HepG2 (cell line): ENCODE data around the gene MYL9. TPM values are rescaled to one million over a fixed set of nuclear protein-coding genes. Genes with fewer than 3 reads are reported as not detected.

Source experiments
- ARHGAP35 ChIP-seq: sonication (generic); formaldehyde crosslinking; IDR thresholded peaks from 2 replicates; pipeline ENCODE4 v1.9.0; 2022; ENCODE audit warnings: mild to moderate bottlenecking, inconsistent platforms, moderate library complexity, missing genetic modification reagents, borderline replicate concordance
- CCAR2 ChIP-seq: fragments of 200-400 bp; formaldehyde crosslinking; optimal IDR thresholded peaks from 2 replicates; pipeline ENCODE3; 2018; ENCODE audit warnings: low read depth, mild to moderate bottlenecking, low read length, moderate library complexity
- GTF2F1 ChIP-seq: fragments of 150-350 bp; IDR thresholded peaks from 2 replicates; pipeline ENCODE4 v1.6.1; 2014; ENCODE audit warnings: low read length
- HDAC2 ChIP-seq: sonication (generic); formaldehyde crosslinking; IDR thresholded peaks from 2 replicates; pipeline ENCODE4 v1.4.0; 2020; ENCODE audit warnings: missing genetic modification reagents
- IKZF1 ChIP-seq: fragments of 450-650 bp; IDR thresholded peaks from 2 replicates; pipeline ENCODE4 v1.7.1; 2016
- MEIS2 ChIP-seq: sonication (generic); formaldehyde crosslinking; IDR thresholded peaks from 2 replicates; pipeline ENCODE4 v1.9.0; 2021; ENCODE audit warnings: mild to moderate bottlenecking, missing genetic modification reagents
- MIER3 ChIP-seq: IDR thresholded peaks from 2 replicates; pipeline ENCODE4 v1.6.1; 2016; ENCODE audit warnings: missing compliant biosample characterization, borderline replicate concordance
- MTA1 ChIP-seq: sonication (generic); formaldehyde crosslinking; IDR thresholded peaks from 2 replicates; pipeline ENCODE4 v1.4.0; 2020; ENCODE audit warnings: missing genetic modification reagents, mild to moderate bottlenecking, borderline replicate concordance
- RCOR2 ChIP-seq: IDR thresholded peaks from 2 replicates; pipeline ENCODE4 v1.6.1; 2016; ENCODE audit warnings: missing biosample characterization, missing genetic modification reagents
- SAP130 ChIP-seq: IDR thresholded peaks from 2 replicates; pipeline ENCODE4 v1.6.1; 2016; ENCODE audit warnings: low read depth
- SNAI1 ChIP-seq: sonication (generic); formaldehyde crosslinking; IDR thresholded peaks from 2 replicates; pipeline ENCODE4 v1.5.0; 2020; ENCODE audit warnings: mild to moderate bottlenecking, missing genetic modification reagents, borderline replicate concordance
- SOX6 ChIP-seq, 2 experiments: fragments of 450-650 bp in 1 of 2; sonication (generic) in 1 of 2; formaldehyde crosslinking in 1 of 2; IDR thresholded peaks; 2 replicates each; pipeline versions ENCODE4 v1.4.0 to v1.6.1; 2017 to 2020; ENCODE audit warnings: antibody characterized with exemption in 1 of 2, mild to moderate bottlenecking in 1 of 2, missing genetic modification reagents in 1 of 2
- SRY ChIP-seq: sonication (generic); formaldehyde crosslinking; IDR thresholded peaks from 2 replicates; pipeline ENCODE4 v1.8.0; 2022; ENCODE audit warnings: mild to moderate bottlenecking, missing genetic modification reagents
- SSRP1 ChIP-seq: IDR thresholded peaks from 2 replicates; pipeline ENCODE4 v1.6.1; 2016; ENCODE audit warnings: control low read depth
- THYN1 ChIP-seq: sonication (generic); formaldehyde crosslinking; IDR thresholded peaks from 2 replicates; pipeline ENCODE4 v1.8.1; 2023; ENCODE audit warnings: low read depth, mild to moderate bottlenecking, moderate library complexity, missing genetic modification reagents, borderline replicate concordance
- TMF1 ChIP-seq: sonication (generic); formaldehyde crosslinking; IDR thresholded peaks from 2 replicates; pipeline ENCODE4 v1.8.1; 2022; ENCODE audit warnings: low read depth, missing genetic modification reagents
- WIZ ChIP-seq: sonication (generic); formaldehyde crosslinking; IDR thresholded peaks from 2 replicates; pipeline ENCODE4 v1.5.1; 2020; ENCODE audit warnings: mild to moderate bottlenecking, missing genetic modification reagents
- ZNF562 ChIP-seq: sonication (generic); formaldehyde crosslinking; IDR thresholded peaks from 2 replicates; pipeline ENCODE4 v1.8.0; 2022; ENCODE audit warnings: missing genetic modification reagents, borderline replicate concordance
- ZNF572 ChIP-seq: sonication (generic); formaldehyde crosslinking; IDR thresholded peaks from 2 replicates; pipeline ENCODE4 v1.5.1; 2020; ENCODE audit warnings: mild to moderate bottlenecking, missing genetic modification reagents
- ZNF678 ChIP-seq: sonication (generic); formaldehyde crosslinking; IDR thresholded peaks from 2 replicates; pipeline ENCODE4 v1.4.0; 2020; ENCODE audit warnings: mild to moderate bottlenecking, missing genetic modification reagents
- ZNF713 ChIP-seq: sonication (generic); formaldehyde crosslinking; IDR thresholded peaks from 2 replicates; pipeline ENCODE4 v1.4.0; 2020; ENCODE audit warnings: mild to moderate bottlenecking, missing genetic modification reagents
- ZNF761 ChIP-seq: sonication (generic); formaldehyde crosslinking; conservative IDR thresholded peaks from 2 replicates; pipeline ENCODE4 v1.4.0; 2020; ENCODE audit warnings: mild to moderate bottlenecking, missing genetic modification reagents
- ZNF883 ChIP-seq: sonication (generic); formaldehyde crosslinking; IDR thresholded peaks from 2 replicates; pipeline ENCODE4 v1.5.1; 2020; ENCODE audit warnings: mild to moderate bottlenecking, missing genetic modification reagents; ENCODE audit errors: not compliant biosample characterization
- polyA plus RNA-seq, 8 experiments: library from polyadenylated mRNA; depleted of rRNA in 3 of 8; stranded (reverse) in 7 of 8; unstranded in 1 of 8; fragments of >200 nt; fragmentation: Illumina TruSeq in 4 of 8; extraction: Trizol in 4 of 8; gene quantifications; 2 replicates each; pipeline versions ENCODE4 v1.2.1 to v1.2.3, GENCODE V29; 2011 to 2016; ENCODE audit warnings: low read depth in 4 of 8, missing spikeins in 1 of 8, mixed read lengths in 1 of 8; ENCODE audit not compliant: insufficient read depth in 1 of 8
- total RNA-seq, 5 experiments: library from RNA; depleted of rRNA; stranded (reverse); fragments of >200 nt; fragmentation: Illumina TruSeq; extraction: Trizol; gene quantifications; 2 replicates each; pipeline ENCODE4 v1.2.3, GENCODE V29; 2016; ENCODE audit warnings: low read depth in 1 of 5
- TF ChIP-seq, protein P1 (sequence below): sonication (generic); formaldehyde crosslinking; IDR thresholded peaks from 2 replicates; pipeline ENCODE4 v1.5.1; 2020; ENCODE audit warnings: missing genetic modification reagents, mild to moderate bottlenecking, borderline replicate concordance
- TF ChIP-seq, protein P2 (sequence below): sonication (generic); formaldehyde crosslinking; IDR thresholded peaks from 2 replicates; pipeline ENCODE4 v1.4.0; 2020; ENCODE audit warnings: missing genetic modification reagents
- TF ChIP-seq, protein P3 (sequence below): IDR thresholded peaks from 2 replicates; pipeline ENCODE4 v1.6.1; 2016; ENCODE audit warnings: missing compliant biosample characterization, missing genetic modification reagents, borderline replicate concordance

The MYL9 gene
- total and polyA plus RNA-seq, 2 of the 13 experiments (the other 11 are each of a cell fraction or from before 2014, with no cell fraction given), result 0.87 to 2.2 TPM

DNA sequence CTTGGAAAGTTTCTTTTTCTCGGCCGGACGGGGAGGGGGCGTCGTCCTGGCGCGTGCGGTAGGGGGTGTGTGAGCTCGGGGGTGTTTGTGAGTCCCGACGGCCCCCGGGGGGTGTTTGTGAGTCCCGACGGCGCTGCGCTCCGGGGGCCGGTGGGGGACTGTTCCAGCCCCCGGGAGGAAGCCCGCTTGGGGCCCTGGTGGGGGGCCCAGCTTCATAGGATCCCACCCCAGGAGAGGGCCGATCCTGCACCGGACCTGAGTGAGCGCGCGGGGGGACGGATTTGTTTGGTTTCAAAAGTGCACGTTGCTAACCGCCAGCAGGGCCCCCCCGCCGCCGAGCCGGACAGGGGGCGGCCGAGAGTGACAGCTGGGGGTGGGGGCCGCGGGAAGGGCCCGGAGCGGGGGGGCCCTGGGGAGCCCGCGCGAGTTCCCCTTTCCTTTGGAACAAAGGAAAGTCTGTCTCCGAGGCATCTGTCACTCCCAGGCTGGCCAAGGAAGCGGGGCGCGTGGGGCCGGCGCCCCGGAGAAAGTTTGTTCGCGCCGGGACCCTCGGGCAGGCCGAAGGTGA lies 32.6 kb downstream of the MYL9 start (continued):
- TF ChIP-seq MTA1 (CRISPR knock-in tag) (no peak), MEIS2 (CRISPR knock-in tag) (peak; percentile 50), ZNF713 (no peak), CCAR2 (no peak), ARHGAP35 (0 out of 2 replicates have a peak, but pooled peaks have one; percentile 54), SSRP1 (CRISPR knock-in tag) (peak; percentile 12; the same call in 1 of the 2 replicates), SNAI1 (CRISPR knock-in tag) (no peak), HDAC2 (CRISPR knock-in tag) (peak; percentile 8; the same call in 1 of the 2 replicates), SOX6 (IDR thresholded peaks at IDR 0.05) (no peak), SOX6 (CRISPR knock-in tag; IDR thresholded peaks at IDR 0.05) (no peak), WIZ (no peak; the same call in 1 of the 2 replicates), RCOR2 (CRISPR knock-in tag) (no peak), ZNF562 (CRISPR knock-in tag) (no peak), ZNF883 (CRISPR knock-in tag) (no peak), ZNF761 (CRISPR knock-in tag) (no peak), MIER3 (CRISPR knock-in tag) (no peak; the same call in 1 of the 2 replicates), THYN1 (CRISPR knock-in tag) (no peak), ZNF678 (CRISPR knock-in tag) (0 out of 2 replicates have a peak, but pooled peaks have one; percentile 41), TMF1 (CRISPR knock-in tag) (no peak), ZNF572 (peak; percentile 54; the same call in 1 of the 2 replicates), SRY (CRISPR knock-in tag) (no peak; the same call in 1 of the 2 replicates), GTF2F1 (no peak), SAP130 (CRISPR knock-in tag) (no peak), IKZF1 (no peak)
- TF ChIP-seq, protein P1, sequence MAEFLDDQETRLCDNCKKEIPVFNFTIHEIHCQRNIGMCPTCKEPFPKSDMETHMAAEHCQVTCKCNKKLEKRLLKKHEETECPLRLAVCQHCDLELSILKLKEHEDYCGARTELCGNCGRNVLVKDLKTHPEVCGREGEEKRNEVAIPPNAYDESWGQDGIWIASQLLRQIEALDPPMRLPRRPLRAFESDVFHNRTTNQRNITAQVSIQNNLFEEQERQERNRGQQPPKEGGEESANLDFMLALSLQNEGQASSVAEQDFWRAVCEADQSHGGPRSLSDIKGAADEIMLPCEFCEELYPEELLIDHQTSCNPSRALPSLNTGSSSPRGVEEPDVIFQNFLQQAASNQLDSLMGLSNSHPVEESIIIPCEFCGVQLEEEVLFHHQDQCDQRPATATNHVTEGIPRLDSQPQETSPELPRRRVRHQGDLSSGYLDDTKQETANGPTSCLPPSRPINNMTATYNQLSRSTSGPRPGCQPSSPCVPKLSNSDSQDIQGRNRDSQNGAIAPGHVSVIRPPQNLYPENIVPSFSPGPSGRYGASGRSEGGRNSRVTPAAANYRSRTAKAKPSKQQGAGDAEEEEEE, result no peak
- TF ChIP-seq, protein P2, sequence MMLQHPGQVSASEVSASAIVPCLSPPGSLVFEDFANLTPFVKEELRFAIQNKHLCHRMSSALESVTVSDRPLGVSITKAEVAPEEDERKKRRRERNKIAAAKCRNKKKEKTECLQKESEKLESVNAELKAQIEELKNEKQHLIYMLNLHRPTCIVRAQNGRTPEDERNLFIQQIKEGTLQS (CRISPR knock-in tag), result no peak
- TF ChIP-seq, protein P3, sequence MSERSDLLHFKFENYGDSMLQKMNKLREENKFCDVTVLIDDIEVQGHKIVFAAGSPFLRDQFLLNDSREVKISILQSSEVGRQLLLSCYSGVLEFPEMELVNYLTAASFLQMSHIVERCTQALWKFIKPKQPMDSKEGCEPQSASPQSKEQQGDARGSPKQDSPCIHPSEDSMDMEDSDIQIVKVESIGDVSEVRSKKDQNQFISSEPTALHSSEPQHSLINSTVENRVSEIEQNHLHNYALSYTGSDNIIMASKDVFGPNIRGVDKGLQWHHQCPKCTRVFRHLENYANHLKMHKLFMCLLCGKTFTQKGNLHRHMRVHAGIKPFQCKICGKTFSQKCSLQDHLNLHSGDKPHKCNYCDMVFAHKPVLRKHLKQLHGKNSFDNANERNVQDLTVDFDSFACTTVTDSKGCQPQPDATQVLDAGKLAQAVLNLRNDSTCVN (CRISPR knock-in tag), result peak; percentile 62; the same call in 1 of the 2 replicates
